Keratinocyte (primary cell): ENCODE results near the gene LRRC7. TPM values are rescaled to one million over a fixed set of nuclear protein-coding genes. Genes with fewer than 3 reads are reported as not detected.

ENCODE experiments used
- DNase-seq: peaks from one replicate; pipeline ENCODE4 v3.0.0-alpha.2; 2011; ENCODE audit warnings: low read depth, missing footprints, low spot score
- FAIRE-seq: peaks from 2 replicates; lab custom pipeline; 2011; peaks lifted over from hg19 to GRCh38; lab: Jason Lieb, UNC
- H2AFZ ChIP-seq: 2 replicates; pipeline ENCODE4 v1.6.0; 2012; ENCODE audit warnings: low read length, control low read depth, inconsistent platforms; ENCODE audit not compliant: control insufficient read depth
- H3K27ac ChIP-seq: 2 replicates; pipeline ENCODE4 v1.5.1; 2011; ENCODE audit warnings: low read length; ENCODE audit not compliant: control insufficient read depth, insufficient read depth
- H3K27me3 ChIP-seq: 3 replicates; pipeline ENCODE4 v1.6.0; 2011; ENCODE audit warnings: low read length; ENCODE audit not compliant: control insufficient read depth, insufficient read depth; ENCODE audit errors: extremely low read depth
- H3K36me3 ChIP-seq, 2 experiments: 2 replicates in 1 of 2; 3 replicates in 1 of 2; pipeline ENCODE4 v1.5.1; 2011; ENCODE audit warnings: low read length in 2 of 2, mild to moderate bottlenecking in 1 of 2; ENCODE audit not compliant: control insufficient read depth in 2 of 2, insufficient read depth in 2 of 2; ENCODE audit errors: extremely low read depth in 1 of 2
- H3K4me1 ChIP-seq: 3 replicates; pipeline ENCODE4 v1.5.1; 2011; ENCODE audit warnings: low read length; ENCODE audit not compliant: control insufficient read depth, insufficient read depth; ENCODE audit errors: extremely low read depth
- H3K4me2 ChIP-seq: 3 replicates; pipeline ENCODE4 v1.6.0; 2011; ENCODE audit warnings: low read depth, low read length; ENCODE audit not compliant: control insufficient read depth, insufficient read depth; ENCODE audit errors: extremely low read depth
- H3K4me3 ChIP-seq, 3 experiments: fragments of 200-600 bp in 1 of 3; sonication (generic) in 1 of 3; 2 replicates in 2 of 3; 3 replicates in 1 of 3; pipeline ENCODE4 v1.5.1; 2011 to 2016; ENCODE audit warnings: low read length in 3 of 3, mild to moderate bottlenecking in 3 of 3, control low read depth in 2 of 3, inconsistent platforms in 1 of 3, low read depth in 1 of 3, mixed read lengths in 1 of 3, mixed run types in 1 of 3, moderate library complexity in 1 of 3; ENCODE audit not compliant: control insufficient read depth in 2 of 3, insufficient read depth in 2 of 3; ENCODE audit errors: extremely low read depth in 1 of 3
- H3K79me2 ChIP-seq: 2 replicates; pipeline ENCODE4 v1.6.0; 2012; ENCODE audit warnings: low read length; ENCODE audit not compliant: control insufficient read depth, insufficient read depth
- H3K9ac ChIP-seq: 3 replicates; pipeline ENCODE4 v1.6.0; 2011; ENCODE audit warnings: low read length; ENCODE audit not compliant: control insufficient read depth, insufficient read depth; ENCODE audit errors: extremely low read depth
- H3K9me1 ChIP-seq: 3 replicates; pipeline ENCODE4 v1.6.0; 2011; ENCODE audit warnings: low read length; ENCODE audit not compliant: control insufficient read depth, insufficient read depth; ENCODE audit errors: extremely low read depth
- H3K9me3 ChIP-seq: 2 replicates; pipeline ENCODE4 v1.5.1; 2012; ENCODE audit warnings: low read depth, low read length; ENCODE audit not compliant: control insufficient read depth
- H4K20me1 ChIP-seq: 3 replicates; pipeline ENCODE4 v1.6.0; 2011; ENCODE audit warnings: low read length; ENCODE audit not compliant: control insufficient read depth, insufficient read depth; ENCODE audit errors: extremely low read depth
- CTCF ChIP-seq, 3 experiments: IDR thresholded peaks in 1 of 3; conservative IDR thresholded peaks in 1 of 3; optimal IDR thresholded peaks in 1 of 3; 2 replicates in 2 of 3; 3 replicates in 1 of 3; pipeline versions ENCODE3 to v1.5.1; 2011; ENCODE audit warnings: low read length in 3 of 3, mild to moderate bottlenecking in 3 of 3, moderate library complexity in 2 of 3, control low read depth in 1 of 3, inconsistent platforms in 1 of 3; ENCODE audit not compliant: insufficient read depth in 2 of 3; ENCODE audit errors: extremely low read depth in 1 of 3
- EZH2 ChIP-seq: IDR thresholded peaks from one replicate; pipeline ENCODE4 v1.6.1; 2012; ENCODE audit warnings: inconsistent platforms, mild to moderate bottlenecking, low read length, moderate library complexity
- dilution Hi-C: fragments of 300-500 bp; cut with MboI; formaldehyde crosslinking; loops from one replicate; pipeline ENCODE4 v1.7.0; 2020; ENCODE audit warnings: low sequenced_read_pairs; ENCODE audit not compliant: extremely low pct_ligation_motif_present
- polyA plus RNA-seq, 5 experiments: library from polyadenylated mRNA; depleted of rRNA in 3 of 5; stranded (reverse) in 3 of 5; stranded (forward) in 1 of 5; unstranded in 1 of 5; fragments of >200 nt; gene quantifications; 1 replicate in 1 of 5; 2 replicates in 3 of 5; 3 replicates in 1 of 5; pipeline versions ENCODE4 v1.2.1 to v1.2.3, GENCODE V29; 2011 to 2012; ENCODE audit warnings: missing spikeins in 2 of 5, low read depth in 1 of 5, low replicate concordance in 1 of 5

LRRC7 gene
- polyA plus RNA-seq, 1 donor (not counting 4 experiments of a cell fraction or from before 2014, with no cell fraction given), result 0.28 TPM

- no peak overlapping the region for H3K4me3 ChIP-seq
- no peaks in the 10 kb centered on the region for H3K4me1 ChIP-seq
- no peak overlapping the region for H2AFZ ChIP-seq
- no peak overlapping the region for H3K9ac ChIP-seq
- H3K9me3 ChIP-seq, result no peaks in the 10 kb centered on the region
- H3K27me3 ChIP-seq, result no peaks in the 10 kb centered on the region
- H4K20me1 ChIP-seq, result no peaks in the 10 kb centered on the region
- H3K27ac ChIP-seq, result no peak overlapping the region
- dilution Hi-C loops, result no loop called here
- H3K9me1 ChIP-seq, result no peaks in the 10 kb centered on the region
- TF ChIP-seq CTCF (optimal IDR thresholded peaks at IDR 0.05 in 1 of 3, IDR thresholded peaks at IDR 0.05 in 1 of 3, conservative IDR thresholded peaks at IDR 0.05 in 1 of 3; ENCODE audit: extremely low read depth in 1 of 3, insufficient read depth in 2 of 3, low read length in 3 of 3), result no peak
- TF ChIP-seq EZH2, result no peak
- no peaks in the 10 kb centered on the region for H3K36me3 ChIP-seq
- H3K79me2 ChIP-seq, result no peaks in the 10 kb centered on the region
- no peak overlapping the region for H3K4me2 ChIP-seq
- DNase-seq (no peak), FAIRE-seq (no peak)
Measured at GRCh38 chr1:69744381-69744780, 176.7 kb downstream of the LRRC7 start.

GRCh38 chr1:69747207-69747606 lies 179.5 kb downstream of the LRRC7 start:
- Histone ChIP-seq H4K20me1 (no peaks in the 10 kb centered on the region), H3K27me3 (no peaks in the 10 kb centered on the region), H3K4me1 (no peaks in the 10 kb centered on the region), H3K27ac (no peak overlapping the region), H3K9ac (no peak overlapping the region), H3K9me1 (no peaks in the 10 kb centered on the region), H3K4me2 (no peak overlapping the region), H3K4me3 (no peak overlapping the region), H2AFZ (no peak overlapping the region), H3K36me3 (no peaks in the 10 kb centered on the region), H3K9me3 (no peaks in the 10 kb centered on the region), H3K79me2 (no peaks in the 10 kb centered on the region)
- DNase-seq (no peak), FAIRE-seq (no peak)
- TF ChIP-seq EZH2 (no peak), CTCF (optimal IDR thresholded peaks at IDR 0.05 in 1 of 3, IDR thresholded peaks at IDR 0.05 in 1 of 3, conservative IDR thresholded peaks at IDR 0.05 in 1 of 3; ENCODE audit: extremely low read depth in 1 of 3, insufficient read depth in 2 of 3, low read length in 3 of 3) (no peak)
- dilution Hi-C loops, result no loop called here
